H1 (cell line): ENCODE data around the gene DDX42. TPM values are rescaled to one million over a fixed set of nuclear protein-coding genes. Genes with fewer than 3 reads are reported as not detected.
"Not testable (repeated sequence)": the region's sequence is repeated elsewhere in the genome, so short reads cannot be mapped to it uniquely, and the experiment has no call there.

Experiments used
- CTCF ChIA-PET: fragments of 300-600 bp; sonication (Branson Sonifier 250); formaldehyde crosslinking; loops from one replicate; lab custom pipeline; 2021; ENCODE audit not compliant: partially characterized antibody; lab: Charles Lee
- POLR2A ChIA-PET: fragments of 300-600 bp; sonication (Branson Sonifier 250); formaldehyde crosslinking; loops from one replicate; lab custom pipeline; 2021; ENCODE audit warnings: inconsistent platforms; ENCODE audit not compliant: partially characterized antibody; lab: Charles Lee
- DNase-seq, 2 experiments: peaks; one replicate each; pipeline versions ENCODE4 v3.0.0 to v3.0.0-alpha.2; 2010 to 2022; ENCODE audit warnings: low spot score in 2 of 2, low read depth in 1 of 2, mixed read lengths in 1 of 2
- FAIRE-seq: peaks from 2 replicates; lab custom pipeline; 2011; peaks lifted over from hg19 to GRCh38; lab: Jason Lieb, UNC
- H2AFZ ChIP-seq: 2 replicates; pipeline ENCODE4 v1.8.1; 2012; ENCODE audit warnings: low read length, inconsistent platforms
- H2AK5ac ChIP-seq: 2 replicates; pipeline ENCODE4 v1.6.1; 2013; ENCODE audit warnings: low read depth, low read length
- H2BK120ac ChIP-seq: replicated peaks from 2 replicates; pipeline ENCODE3; 2013; ENCODE audit warnings: low read depth, low read length, inconsistent platforms
- H2BK12ac ChIP-seq: 2 replicates; pipeline ENCODE4 v1.6.1; 2013; ENCODE audit warnings: low read depth, low read length
- H2BK15ac ChIP-seq: 2 replicates; pipeline ENCODE4 v1.6.1; 2013; ENCODE audit warnings: low read length
- H2BK20ac ChIP-seq: 2 replicates; pipeline ENCODE4 v1.6.1; 2013; ENCODE audit warnings: low read length
- H2BK5ac ChIP-seq: 2 replicates; pipeline ENCODE4 v1.6.1; 2013; ENCODE audit warnings: low read depth, low read length
- H3K14ac ChIP-seq: 2 replicates; pipeline ENCODE4 v1.6.1; 2013; ENCODE audit warnings: inconsistent platforms; ENCODE audit not compliant: insufficient read length
- H3K18ac ChIP-seq: 2 replicates; pipeline ENCODE4 v1.6.1; 2013; ENCODE audit warnings: low read length; ENCODE audit errors: extremely low read depth
- H3K23ac ChIP-seq: 2 replicates; pipeline ENCODE4 v1.6.1; 2013; ENCODE audit warnings: inconsistent platforms; ENCODE audit not compliant: insufficient read length
- H3K23me2 ChIP-seq: 2 replicates; pipeline ENCODE4 v1.6.1; 2013; ENCODE audit warnings: low read depth, low read length
- H3K27ac ChIP-seq: 2 replicates; pipeline ENCODE4 v1.6.1; 2011; ENCODE audit warnings: low read depth, low read length, inconsistent platforms
- H3K27me3 ChIP-seq, 4 experiments: replicated peaks in 1 of 4; 1 replicate in 1 of 4; 2 replicates in 3 of 4; pipeline versions ENCODE4 v1.6.1 to v1.8.1; 2011 to 2013; ENCODE audit warnings: low read length in 3 of 4, mild to moderate bottlenecking in 3 of 4, inconsistent platforms in 2 of 4, mixed read lengths in 2 of 4, moderate library complexity in 1 of 4; ENCODE audit not compliant: control insufficient read depth in 3 of 4, insufficient read depth in 3 of 4; ENCODE audit errors: extremely low read depth in 1 of 4
- H3K36me3 ChIP-seq, 4 experiments: 2 replicates each; pipeline versions ENCODE4 v1.6.1 to v1.8.1; 2011 to 2013; ENCODE audit warnings: mild to moderate bottlenecking in 4 of 4, low read length in 3 of 4, moderate library complexity in 2 of 4, control low read depth in 1 of 4, inconsistent platforms in 1 of 4; ENCODE audit not compliant: insufficient read depth in 4 of 4, control insufficient read depth in 2 of 4
- H3K4ac ChIP-seq: replicated peaks from 2 replicates; pipeline ENCODE3; 2013; ENCODE audit warnings: low read length, low read depth, mixed read lengths, inconsistent platforms; ENCODE audit not compliant: insufficient read length
- H3K4me1 ChIP-seq, 4 experiments: replicated peaks in 1 of 4; 1 replicate in 1 of 4; 2 replicates in 3 of 4; pipeline versions ENCODE4 v1.6.1 to v1.8.1; 2011 to 2013; ENCODE audit warnings: low read length in 3 of 4, inconsistent platforms in 2 of 4, mixed read lengths in 1 of 4; ENCODE audit not compliant: insufficient read depth in 4 of 4, control insufficient read depth in 3 of 4
- H3K4me2 ChIP-seq, 2 experiments: 2 replicates each; pipeline versions ENCODE4 v1.6.1 to v1.8.1; 2011 to 2013; ENCODE audit warnings: low read depth in 2 of 2, low read length in 2 of 2, control low read depth in 1 of 2, inconsistent platforms in 1 of 2, mild to moderate bottlenecking in 1 of 2; ENCODE audit not compliant: insufficient read depth in 1 of 2
- H3K4me3 ChIP-seq, 4 experiments: fragments of 200-600, 300-600 bp in 1 of 4; sonication (generic), shearing (Covaris generic), sonication (Bioruptor Twin) in 1 of 4; 2 replicates each; pipeline versions ENCODE4 v1.5.1 to v1.8.1; 2011 to 2016; ENCODE audit warnings: low read length in 4 of 4, low read depth in 3 of 4, control low read depth in 2 of 4, inconsistent platforms in 2 of 4, mild to moderate bottlenecking in 2 of 4, mixed read lengths in 1 of 4, moderate library complexity in 1 of 4; ENCODE audit not compliant: insufficient read depth in 2 of 4; ENCODE audit errors: extremely low read depth in 1 of 4
- H3K56ac ChIP-seq: replicated peaks from 2 replicates; pipeline ENCODE3; 2013; ENCODE audit warnings: low read depth, mild to moderate bottlenecking, mixed read lengths, low read length, inconsistent platforms; ENCODE audit not compliant: insufficient read length
- H3K79me1 ChIP-seq: 2 replicates; pipeline ENCODE4 v1.6.1; 2013; ENCODE audit warnings: low read depth, low read length, control low read depth
- H3K79me2 ChIP-seq, 2 experiments: 2 replicates each; pipeline versions ENCODE4 v1.6.1 to v1.8.1; 2012 to 2013; ENCODE audit warnings: low read length in 2 of 2, mild to moderate bottlenecking in 2 of 2, inconsistent platforms in 1 of 2; ENCODE audit not compliant: insufficient read depth in 2 of 2, control insufficient read depth in 1 of 2
- H3K9ac ChIP-seq, 4 experiments: replicated peaks in 1 of 4; 1 replicate in 1 of 4; 2 replicates in 3 of 4; pipeline versions ENCODE4 v1.6.1 to v1.8.1; 2011 to 2013; ENCODE audit warnings: low read depth in 3 of 4, low read length in 3 of 4, control low read depth in 2 of 4, mild to moderate bottlenecking in 2 of 4, moderate library complexity in 2 of 4, inconsistent platforms in 1 of 4; ENCODE audit errors: extremely low read depth in 1 of 4
- H3K9me3 ChIP-seq, 2 experiments: 2 replicates each; pipeline versions ENCODE4 v1.6.1 to v1.8.1; 2012 to 2013; ENCODE audit warnings: mild to moderate bottlenecking in 2 of 2, moderate library complexity in 2 of 2, control low read depth in 1 of 2, inconsistent platforms in 1 of 2, low read depth in 1 of 2, low read length in 1 of 2, mixed read lengths in 1 of 2; ENCODE audit not compliant: insufficient read depth in 2 of 2
- H4K20me1 ChIP-seq, 2 experiments: replicated peaks in 1 of 2; 2 replicates each; pipeline versions ENCODE3 to v1.8.1; 2011 to 2013; ENCODE audit warnings: inconsistent platforms in 2 of 2, low read length in 2 of 2, mild to moderate bottlenecking in 1 of 2; ENCODE audit not compliant: insufficient read depth in 2 of 2, control insufficient read depth in 1 of 2
- H4K5ac ChIP-seq: 2 replicates; pipeline ENCODE4 v1.6.1; 2013; ENCODE audit warnings: low read length, low read depth, mixed read lengths, inconsistent platforms; ENCODE audit not compliant: insufficient read length
- H4K8ac ChIP-seq: 2 replicates; pipeline ENCODE4 v1.8.0; 2013; ENCODE audit warnings: mild to moderate bottlenecking, moderate library complexity, low read length, inconsistent platforms; ENCODE audit not compliant: insufficient read depth; ENCODE audit errors: extremely low read depth
- H4K91ac ChIP-seq: replicated peaks from 2 replicates; pipeline ENCODE3; 2013; ENCODE audit warnings: low read length, mixed read lengths, inconsistent platforms; ENCODE audit not compliant: insufficient read length
- WGBS, 2 experiments: shearing (Covaris generic) in 1 of 2; methylation state at CpG; one replicate each; pipeline versions ENCODE4 v1.1.6 to v1.1.7; 2013 to 2015; ENCODE audit warnings: low lambda C conversion rate in 2 of 2, mixed read lengths in 2 of 2, inconsistent platforms in 1 of 2, low coverage in 1 of 2, missing lambda C conversion rate in 1 of 2; ENCODE audit not compliant: insufficient replicate concordance in 2 of 2, insufficient coverage in 1 of 2, insufficient read length in 1 of 2; ENCODE audit errors: extremely low coverage in 1 of 2, missing lambda C conversion rate in 1 of 2; 5-methylcytosine and 5-hydroxymethylcytosine counted together
- polyA plus RNA-seq, 7 experiments: library from polyadenylated mRNA; depleted of rRNA in 3 of 7; stranded (reverse) in 5 of 7; unstranded in 2 of 7; fragments of >200 nt in 5 of 7; fragments of 200-250 nt in 2 of 7; gene quantifications; 1 replicate in 5 of 7; 2 replicates in 1 of 7; 4 replicates in 1 of 7; pipeline versions ENCODE4 v1.2.1 to v1.2.3, GENCODE V29; 2011 to 2013; ENCODE audit warnings: missing spikeins in 2 of 7, mixed read lengths in 2 of 7
- total RNA-seq: library from RNA; stranded (reverse); fragmentation: NEBNext Ultra II Directional; extraction: Animal tissue kit (Norgen Biotek cat#: 25700); gene quantifications from 2 replicates; pipeline ENCODE4 v1.2.1, GENCODE V29; 2021
- TF ChIP-seq, protein P1 (sequence below), 3 experiments: IDR thresholded peaks; 1 replicate in 2 of 3; 2 replicates in 1 of 3; pipeline versions ENCODE4 v1.5.1 to v1.6.1; 2011; ENCODE audit warnings: low read length in 3 of 3, mild to moderate bottlenecking in 3 of 3, inconsistent platforms in 2 of 3, low read depth in 1 of 3, moderate library complexity in 1 of 3; ENCODE audit not compliant: insufficient read depth in 1 of 3; ENCODE audit errors: control extremely low read depth in 1 of 3

DDX42 gene
- total and polyA plus RNA-seq, 2 of the 8 experiments (the other 6 are each of a cell fraction or from before 2014, with no cell fraction given) = 40.6 to 114 TPM

DNA sequence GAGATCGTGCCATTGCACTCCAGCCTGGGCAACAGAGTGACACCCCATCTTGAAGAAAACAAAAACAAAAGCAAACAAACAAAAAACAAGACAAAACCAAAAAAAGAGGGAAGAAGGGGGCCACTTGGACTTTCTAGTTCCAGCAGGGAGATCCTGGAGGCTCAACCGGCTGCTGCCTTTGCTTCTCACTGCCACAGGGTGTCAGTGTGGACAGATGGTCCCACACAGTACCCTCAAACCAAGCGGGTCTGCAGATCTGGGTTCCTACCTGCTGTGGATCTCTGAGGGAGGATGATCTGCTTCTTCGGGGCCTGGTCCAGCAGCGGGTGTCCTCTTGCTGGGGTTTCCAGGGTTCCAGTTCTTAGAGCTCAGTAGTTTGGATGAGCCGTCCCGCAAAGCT is 92.7 kb downstream of the DDX42 start:
- not testable (repeated sequence) for H2BK20ac ChIP-seq, H2AFZ ChIP-seq, H2BK12ac ChIP-seq, DNase-seq, H3K23ac ChIP-seq, H3K79me2 ChIP-seq, H2BK15ac ChIP-seq, H4K91ac ChIP-seq, H3K9me3 ChIP-seq, H3K4ac ChIP-seq, H2BK5ac ChIP-seq, H3K23me2 ChIP-seq, H3K4me2 ChIP-seq, H4K5ac ChIP-seq, H3K9ac ChIP-seq, H3K36me3 ChIP-seq, H3K56ac ChIP-seq, H4K8ac ChIP-seq, H3K4me3 ChIP-seq, H3K79me1 ChIP-seq, FAIRE-seq, H2AK5ac ChIP-seq, H3K14ac ChIP-seq, H4K20me1 ChIP-seq, H2BK120ac ChIP-seq, H3K27me3 ChIP-seq, H3K18ac ChIP-seq, H3K27ac ChIP-seq, H3K4me1 ChIP-seq
- ChIA-PET POLR2A (interaction anchor here (1.0 to 1.2 kb wide), 3 partner anchors 28 to 280 kb away, joined by 3 read pairs; partner anchors contain the start of genes CCDC47 and DDX42), CTCF (interaction anchor here (0.6 to 8.0 kb wide), 23 partner anchors 8 to 573 kb away, joined by 3 to 66 read pairs (median 5); partner anchors contain the start of genes GH1 and GH2)
- TF ChIP-seq, protein P1, sequence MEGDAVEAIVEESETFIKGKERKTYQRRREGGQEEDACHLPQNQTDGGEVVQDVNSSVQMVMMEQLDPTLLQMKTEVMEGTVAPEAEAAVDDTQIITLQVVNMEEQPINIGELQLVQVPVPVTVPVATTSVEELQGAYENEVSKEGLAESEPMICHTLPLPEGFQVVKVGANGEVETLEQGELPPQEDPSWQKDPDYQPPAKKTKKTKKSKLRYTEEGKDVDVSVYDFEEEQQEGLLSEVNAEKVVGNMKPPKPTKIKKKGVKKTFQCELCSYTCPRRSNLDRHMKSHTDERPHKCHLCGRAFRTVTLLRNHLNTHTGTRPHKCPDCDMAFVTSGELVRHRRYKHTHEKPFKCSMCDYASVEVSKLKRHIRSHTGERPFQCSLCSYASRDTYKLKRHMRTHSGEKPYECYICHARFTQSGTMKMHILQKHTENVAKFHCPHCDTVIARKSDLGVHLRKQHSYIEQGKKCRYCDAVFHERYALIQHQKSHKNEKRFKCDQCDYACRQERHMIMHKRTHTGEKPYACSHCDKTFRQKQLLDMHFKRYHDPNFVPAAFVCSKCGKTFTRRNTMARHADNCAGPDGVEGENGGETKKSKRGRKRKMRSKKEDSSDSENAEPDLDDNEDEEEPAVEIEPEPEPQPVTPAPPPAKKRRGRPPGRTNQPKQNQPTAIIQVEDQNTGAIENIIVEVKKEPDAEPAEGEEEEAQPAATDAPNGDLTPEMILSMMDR (IDR thresholded peaks at IDR 0.05; ENCODE audit: control extremely low read depth in 1 of 3, insufficient read depth in 1 of 3, low read depth in 1 of 3, low read length in 3 of 3) = peak; percentile 19 to 36 (median 28); a peak in 3 of 4 replicates
- 73% methylated on average over 7 of the region's 7 CpGs; no CpG with 5 or more reads in 1 of the 2 experiments for WGBS, 2 experiments
